ENCODE results near the gene BMP8A.

DNA sequence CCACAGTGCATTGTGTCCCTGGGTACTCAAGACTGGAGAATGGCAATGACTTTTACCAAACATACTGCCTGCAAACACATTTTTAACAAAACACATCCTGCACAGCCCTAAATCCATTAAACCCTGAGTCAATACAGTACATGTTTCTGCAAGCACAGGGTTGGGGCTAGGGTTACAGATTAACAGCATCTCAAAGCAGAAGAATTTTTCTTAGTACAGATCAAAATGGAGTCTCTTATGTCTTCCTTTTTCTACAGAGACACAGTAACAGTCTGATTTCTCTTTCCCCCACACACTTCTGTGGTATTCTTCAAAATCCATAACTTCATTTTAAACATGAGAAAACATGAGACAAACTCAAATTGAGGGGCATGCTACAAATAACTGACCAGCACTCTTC, 13.9 kb downstream of the BMP8A start:
- TF ChIP-seq POLR2AphosphoS5 (IDR thresholded peaks at IDR 0.05; ENCODE audit: low read depth, low read length) (no peak), TAF1 (IDR thresholded peaks at IDR 0.05; ENCODE audit: low read depth, low read length) (no peak), POLR2A (IDR thresholded peaks at IDR 0.05; ENCODE audit: low read depth, low read length) (no peak)
